Right lobe of liver (tissue), 4 donors: ENCODE data around the gene KRTAP3-2.

Experiments used
- POLR2A ChIP-seq: fragments of 450-650 bp; IDR thresholded peaks from one replicate; pipeline ENCODE4 v1.6.1; 2017; ENCODE audit warnings: antibody characterized with exemption, mild to moderate bottlenecking
- TF ChIP-seq, protein P1 (sequence below), 4 donors: fragments of 200-600 bp in 3 of 4; fragments of 450-650 bp in 1 of 4; IDR thresholded peaks; one replicate each; pipeline versions ENCODE4 v1.5.1 to v1.8.0; 2016 to 2022; ENCODE audit warnings: antibody characterized with exemption in 4 of 4, mild to moderate bottlenecking in 2 of 4
- donor health status: DM: no; HTN: no; CAD: no.
- donor health status: DM: no; HTN: no; CAD: no.
- donor health status: DM: no; HTN: yes; CAD: no.

- TF ChIP-seq, protein P1, sequence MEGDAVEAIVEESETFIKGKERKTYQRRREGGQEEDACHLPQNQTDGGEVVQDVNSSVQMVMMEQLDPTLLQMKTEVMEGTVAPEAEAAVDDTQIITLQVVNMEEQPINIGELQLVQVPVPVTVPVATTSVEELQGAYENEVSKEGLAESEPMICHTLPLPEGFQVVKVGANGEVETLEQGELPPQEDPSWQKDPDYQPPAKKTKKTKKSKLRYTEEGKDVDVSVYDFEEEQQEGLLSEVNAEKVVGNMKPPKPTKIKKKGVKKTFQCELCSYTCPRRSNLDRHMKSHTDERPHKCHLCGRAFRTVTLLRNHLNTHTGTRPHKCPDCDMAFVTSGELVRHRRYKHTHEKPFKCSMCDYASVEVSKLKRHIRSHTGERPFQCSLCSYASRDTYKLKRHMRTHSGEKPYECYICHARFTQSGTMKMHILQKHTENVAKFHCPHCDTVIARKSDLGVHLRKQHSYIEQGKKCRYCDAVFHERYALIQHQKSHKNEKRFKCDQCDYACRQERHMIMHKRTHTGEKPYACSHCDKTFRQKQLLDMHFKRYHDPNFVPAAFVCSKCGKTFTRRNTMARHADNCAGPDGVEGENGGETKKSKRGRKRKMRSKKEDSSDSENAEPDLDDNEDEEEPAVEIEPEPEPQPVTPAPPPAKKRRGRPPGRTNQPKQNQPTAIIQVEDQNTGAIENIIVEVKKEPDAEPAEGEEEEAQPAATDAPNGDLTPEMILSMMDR (IDR thresholded peaks at IDR 0.05): no peak
- TF ChIP-seq POLR2A: no peak
These were observed 48.7 kb upstream of the KRTAP3-2 start for GRCh38 chr17:41048441-41048840.
